GM10248 (cell line): ENCODE data around the gene C3orf70.

Experiments used
- CTCF ChIA-PET: fragments of 300-600 bp; sonication (Branson Sonifier 250); formaldehyde crosslinking; extraction: SDS; loops from one replicate; lab custom pipeline; 2021; ENCODE audit warnings: antibody characterized with exemption; lab: Yijun Ruan, JAX
- POLR2A ChIA-PET: fragments of 350-650 bp; sonication (Branson Sonifier 250); formaldehyde crosslinking; extraction: SDS; loops from one replicate; lab custom pipeline; 2020; ENCODE audit warnings: antibody characterized with exemption; lab: Yijun Ruan, JAX
- DNase-seq: peaks from one replicate; pipeline ENCODE4 v3.0.0; 2012; ENCODE audit errors: extremely low spot score
- CTCF ChIP-seq: IDR thresholded peaks from 2 replicates; pipeline ENCODE4 v1.5.1; 2012; ENCODE audit warnings: mild to moderate bottlenecking, low read depth; ENCODE audit errors: extremely low read depth, missing control alignments, control extremely low read depth

C3orf70 gene

DNA sequence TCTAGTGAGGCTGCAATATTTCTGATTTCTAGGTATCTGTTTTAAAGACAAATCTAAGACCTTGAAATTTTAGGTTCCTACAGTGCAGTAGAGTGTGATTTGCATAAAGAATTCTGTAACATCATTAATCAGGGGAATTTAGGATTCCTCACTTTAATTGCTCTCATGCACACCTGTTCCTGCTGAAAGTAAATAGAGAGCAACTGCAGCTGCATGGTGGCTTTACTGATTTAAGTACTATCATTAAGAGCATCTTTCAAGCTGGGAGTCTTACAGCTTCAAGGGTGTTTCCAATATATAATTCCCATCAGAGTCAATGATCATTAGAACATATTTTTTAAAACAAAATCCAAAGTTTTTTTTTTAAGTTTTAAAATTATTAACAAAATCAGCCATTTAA lies 36.0 kb upstream of the C3orf70 start:
- ChIA-PET POLR2A (no interaction called here), CTCF (interaction anchor here (2.7 to 3.2 kb wide), 2 partner anchors 10 to 13 kb away, joined by 11 to 19 read pairs; no protein-coding TSS in a partner anchor)
- no peak for TF ChIP-seq CTCF
- DNase-seq = no peak

GRCh38 chr3:185187391-185187790 lies 34.5 kb upstream of the C3orf70 start:
- ChIA-PET POLR2A (interaction anchor here (0.5 kb wide), 1 partner anchor 96 kb away, joined by 3 read pairs; no protein-coding TSS in a partner anchor), CTCF (interaction anchor here (1.5 to 3.2 kb wide), 3 partner anchors 8 to 19 kb away, joined by 3 to 19 read pairs (median 11); no protein-coding TSS in a partner anchor)
- DNase-seq = no peak
- no peak for TF ChIP-seq CTCF

DNA sequence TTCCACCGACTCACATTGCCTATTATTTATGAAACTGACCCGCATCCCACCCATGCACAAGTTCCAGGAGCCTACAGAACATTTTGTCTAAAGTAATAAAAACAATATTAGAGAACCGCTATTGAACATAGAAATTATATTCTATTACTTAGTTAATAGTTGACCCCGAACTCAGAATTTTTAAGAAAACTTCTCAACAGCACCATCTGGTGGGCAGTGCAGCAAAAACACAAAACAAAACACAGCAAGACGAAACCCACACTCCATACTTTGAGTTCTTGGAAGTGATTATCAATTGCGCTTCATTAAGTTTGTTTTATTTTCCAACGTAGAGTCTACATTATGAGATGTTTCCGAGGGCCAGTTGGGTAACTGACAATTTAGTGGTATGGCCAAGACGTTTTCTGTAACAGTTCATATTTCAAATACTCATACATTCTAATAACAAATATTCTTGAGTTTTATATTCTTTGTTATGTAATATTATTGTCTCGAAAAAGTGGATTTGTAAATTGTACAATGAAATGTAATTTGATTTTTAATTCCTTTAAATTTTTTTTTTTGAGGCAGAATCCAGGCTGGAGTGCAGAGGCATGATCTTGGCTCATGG lies 24.0 kb upstream of the C3orf70 start:
- POLR2A ChIA-PET = interaction anchor here (0.6 kb wide), 1 partner anchor 82 kb away, joined by 3 read pairs; no protein-coding TSS in a partner anchor
- TF ChIP-seq CTCF = peak; percentile 70
- peak; percentile 29 for DNase-seq
- CTCF ChIA-PET = interaction anchor here (0.8 to 3.6 kb wide), 25 partner anchors 8 to 616 kb away, joined by 3 to 23 read pairs (median 5); partner anchors contain the start of gene EPHB3

GRCh38 chr3:185175370-185175987 lies 22.6 kb upstream of the C3orf70 start:
- POLR2A ChIA-PET = no interaction called here
- no peak for TF ChIP-seq CTCF
- CTCF ChIA-PET = interaction anchor here (0.7 to 3.6 kb wide), 25 partner anchors 9 to 614 kb away, joined by 3 to 23 read pairs (median 5); partner anchors contain the start of gene EPHB3
- DNase-seq = peak; percentile 55

DNA sequence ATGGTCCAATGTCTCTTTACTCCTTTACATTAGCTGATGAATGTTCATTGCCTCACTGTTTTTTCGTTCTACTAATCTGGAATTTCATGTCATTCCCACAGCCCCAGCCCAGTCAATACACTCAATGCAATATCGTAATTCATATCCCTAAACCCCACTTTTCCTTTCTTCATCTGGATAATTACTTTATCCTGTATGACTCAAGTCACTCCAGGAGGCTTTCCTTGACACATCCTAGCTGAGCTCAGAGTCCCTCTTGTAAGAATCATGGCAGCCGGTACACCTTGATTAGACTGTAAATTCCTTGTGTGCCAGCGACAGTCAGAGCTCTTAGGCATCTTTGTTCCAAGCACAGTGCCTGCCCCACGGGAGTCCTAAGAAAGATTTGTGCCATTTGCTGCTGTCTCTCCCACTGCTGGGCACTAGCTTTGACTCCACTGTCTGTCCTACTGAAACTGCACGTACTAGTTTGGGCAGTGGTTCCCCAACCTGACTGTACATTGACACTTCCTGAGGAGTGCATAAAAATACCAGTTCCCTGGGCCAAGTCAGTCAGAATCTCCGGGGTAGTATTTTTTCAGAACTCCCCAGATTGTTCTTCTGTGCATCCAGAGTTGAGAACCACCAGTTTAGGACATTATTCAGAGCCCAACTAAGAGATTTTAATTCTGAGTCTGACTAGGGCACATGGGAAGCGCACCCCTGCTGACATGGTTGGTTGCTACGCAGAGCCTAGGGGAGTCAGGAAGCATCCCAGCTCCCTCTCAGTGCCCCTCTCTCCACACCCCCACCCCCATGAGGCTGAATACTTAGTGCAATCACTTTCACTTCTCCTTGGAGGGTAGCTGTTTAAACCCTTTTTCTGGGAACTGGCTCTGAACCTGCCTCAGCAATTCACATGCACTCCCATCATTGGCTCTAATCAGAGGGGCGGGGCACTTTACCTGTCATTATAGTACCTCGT lies 19.5 kb upstream of the C3orf70 start:
- POLR2A ChIA-PET = no interaction called here
- DNase-seq = no peak
- no peak for TF ChIP-seq CTCF
- CTCF ChIA-PET = interaction anchor here (0.7 to 1.4 kb wide), 5 partner anchors 15 to 350 kb away, joined by 3 to 4 read pairs (median 3); no protein-coding TSS in a partner anchor
